ENCODE measurements around the gene TMEM134. TPM values are rescaled to one million over a fixed set of nuclear protein-coding genes. Genes with fewer than 3 reads are reported as not detected.

TMEM134 gene
- total and polyA plus RNA-seq, 3 donors from 2014 or later, result 97.5 to 149 (median 126) TPM

- DNase-seq, result no peak
- peaks cover 9% of the 10 kb centered on the region for H3K4me1 ChIP-seq
- TF ChIP-seq CTCF (IDR thresholded peaks at IDR 0.05) (no peak), POLR2A (IDR thresholded peaks at IDR 0.05) (no peak)
- H3K4me3 ChIP-seq, result peak overlapping the region; percentile 27 to 63
- peak overlapping the region in 1 of 2 donors; percentile 83 for H3K27ac ChIP-seq
- no peaks in the 10 kb centered on the region for H3K9me3 ChIP-seq
- intact Hi-C loops (cut with DNase I; ENCODE audit: low total_unique reads), result no loop called here
- H3K27me3 ChIP-seq, result no peaks in the 10 kb centered on the region
- H3K36me3 ChIP-seq (ENCODE audit: low read depth, missing control alignments), result no peaks in the 10 kb centered on the region
- WGBS, 2 donors, result 14 to 35% methylated on average over 10 to 15 of the region's 15 CpGs
Measured at GRCh38 chr11:67420147-67420645, 48.9 kb downstream of the TMEM134 start.

- no peak for DNase-seq
- TF ChIP-seq CTCF (IDR thresholded peaks at IDR 0.05) (no peak), POLR2A (IDR thresholded peaks at IDR 0.05) (no peak)
- WGBS, 2 donors, result 88 to 95% methylated on average over 8 to 21 of the region's 21 CpGs
- Histone ChIP-seq H3K36me3 (ENCODE audit: low read depth, missing control alignments) (no peaks in the 10 kb centered on the region), H3K27ac (no peak overlapping the region), H3K9me3 (no peaks in the 10 kb centered on the region), H3K4me1 (peaks cover 11% of the 10 kb centered on the region), H3K4me3 (no peak overlapping the region), H3K27me3 (no peaks in the 10 kb centered on the region)
- intact Hi-C loops (cut with DNase I; ENCODE audit: low total_unique reads), result no loop called here
Measured at GRCh38 chr11:67419325-67420049, 49.6 kb downstream of the TMEM134 start.

- DNase-seq, result no peak
- no peak overlapping the region for H3K27ac ChIP-seq
- H3K4me1 ChIP-seq, result peaks cover 11% of the 10 kb centered on the region
- no peak overlapping the region for H3K4me3 ChIP-seq
- H3K27me3 ChIP-seq, result no peaks in the 10 kb centered on the region
- intact Hi-C loops (cut with DNase I; ENCODE audit: low total_unique reads), result no loop called here
- no peak for TF ChIP-seq CTCF (IDR thresholded peaks at IDR 0.05)
- TF ChIP-seq POLR2A (IDR thresholded peaks at IDR 0.05), result no peak
- H3K9me3 ChIP-seq, result no peaks in the 10 kb centered on the region
- WGBS, 2 donors, result 75 to 77% methylated on average over 17 to 26 of the region's 26 CpGs
- H3K36me3 ChIP-seq (ENCODE audit: low read depth, missing control alignments), result no peaks in the 10 kb centered on the region
Measured at GRCh38 chr11:67418476-67419281, 50.4 kb downstream of the TMEM134 start.

- 88 to 92% methylated on average over 1 to 10 of the region's 12 CpGs for WGBS, 2 donors
- Histone ChIP-seq H3K27me3 (no peaks in the 10 kb centered on the region), H3K9me3 (no peaks in the 10 kb centered on the region), H3K27ac (no peak overlapping the region), H3K36me3 (ENCODE audit: low read depth, missing control alignments) (no peaks in the 10 kb centered on the region), H3K4me3 (no peak overlapping the region), H3K4me1 (peaks cover 16% of the 10 kb centered on the region)
- DNase-seq, result no peak
- intact Hi-C loops (cut with DNase I; ENCODE audit: low total_unique reads), result no loop called here
- TF ChIP-seq CTCF (IDR thresholded peaks at IDR 0.05), result no peak
- no peak for TF ChIP-seq POLR2A (IDR thresholded peaks at IDR 0.05)
Measured at GRCh38 chr11:67417425-67417824, 51.6 kb downstream of the TMEM134 start.
